Measurements from ENCODE around the gene FOXN3. TPM values are rescaled to one million over a fixed set of nuclear protein-coding genes. Genes with fewer than 3 reads are reported as not detected.

FOXN3 gene
- total RNA-seq, 1 donor from 2014 or later: 108 TPM

DNA sequence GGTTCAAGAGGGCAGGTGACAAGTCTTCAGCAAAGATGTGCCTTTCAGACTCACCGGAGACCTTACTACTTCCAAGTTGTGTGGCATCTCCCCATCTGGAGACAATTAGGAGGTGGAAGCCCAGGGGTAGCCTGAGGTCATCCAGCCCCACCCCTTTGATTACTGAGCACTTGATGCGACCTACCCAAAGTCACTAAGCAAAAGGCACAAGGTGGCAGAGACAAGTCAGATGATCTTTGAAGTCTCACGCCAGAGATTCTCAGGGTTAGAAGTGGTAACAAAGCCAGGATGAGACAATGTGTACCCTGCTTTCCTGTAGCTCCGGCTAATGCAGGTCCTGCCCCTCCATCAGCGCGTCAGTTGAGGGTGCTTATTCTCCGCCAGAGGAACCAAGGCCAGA lies 1.4 kb upstream of the FOXN3 start:
- Mint-ChIP-seq H3K27ac (ENCODE audit: unreplicated experiment) (peak overlapping the region; percentile 24), H3K4me1 (ENCODE audit: unreplicated experiment) (peaks cover 41% of the 10 kb centered on the region), H3K4me3 (ENCODE audit: unreplicated experiment) (peak overlapping the region; percentile 76), H3K9me3 (ENCODE audit: unreplicated experiment) (no peaks in the 10 kb centered on the region), H3K27me3 (ENCODE audit: unreplicated experiment) (peaks cover 19% of the 10 kb centered on the region), H3K36me3 (ENCODE audit: low read depth, unreplicated experiment) (peaks cover 6% of the 10 kb centered on the region)
- no peak for DNase-seq (ENCODE audit: low spot score)
- no peak for TF ChIP-seq CTCF (IDR thresholded peaks at IDR 0.05; ENCODE audit: unreplicated experiment)

GRCh38 chr14:89417465-89418225 lies 612 bp upstream of the FOXN3 start:
- H3K4me1 Mint-ChIP-seq (ENCODE audit: unreplicated experiment): peaks cover 41% of the 10 kb centered on the region
- no peaks in the 10 kb centered on the region for H3K9me3 Mint-ChIP-seq (ENCODE audit: unreplicated experiment)
- TF ChIP-seq CTCF (IDR thresholded peaks at IDR 0.05; ENCODE audit: unreplicated experiment): peak; percentile 32
- peak; percentile 37 for DNase-seq (ENCODE audit: low spot score)
- H3K27me3 Mint-ChIP-seq (ENCODE audit: unreplicated experiment): peaks cover 21% of the 10 kb centered on the region
- peaks cover 11% of the 10 kb centered on the region for H3K36me3 Mint-ChIP-seq (ENCODE audit: low read depth, unreplicated experiment)
- H3K4me3 Mint-ChIP-seq (ENCODE audit: unreplicated experiment): peak overlapping the region; percentile 93
- peak overlapping the region; percentile 92 for H3K27ac Mint-ChIP-seq (ENCODE audit: unreplicated experiment)

GRCh38 chr14:89416002-89416995 lies 734 bp downstream of the FOXN3 start:
- H3K27ac Mint-ChIP-seq (ENCODE audit: unreplicated experiment): peak overlapping the region; percentile 94
- peaks cover 39% of the 10 kb centered on the region for H3K4me1 Mint-ChIP-seq (ENCODE audit: unreplicated experiment)
- peak overlapping the region; percentile 96 for H3K4me3 Mint-ChIP-seq (ENCODE audit: unreplicated experiment)
- no peaks in the 10 kb centered on the region for H3K9me3 Mint-ChIP-seq (ENCODE audit: unreplicated experiment)
- H3K27me3 Mint-ChIP-seq (ENCODE audit: unreplicated experiment): peaks cover 21% of the 10 kb centered on the region
- peaks cover 23% of the 10 kb centered on the region for H3K36me3 Mint-ChIP-seq (ENCODE audit: low read depth, unreplicated experiment)
- DNase-seq (ENCODE audit: low spot score): peak; percentile 95
- no peak for TF ChIP-seq CTCF (IDR thresholded peaks at IDR 0.05; ENCODE audit: unreplicated experiment)

- peaks cover 38% of the 10 kb centered on the region for H3K4me1 Mint-ChIP-seq (ENCODE audit: unreplicated experiment)
- peak overlapping the region; percentile 84 for H3K4me3 Mint-ChIP-seq (ENCODE audit: unreplicated experiment)
- no peak for TF ChIP-seq CTCF (IDR thresholded peaks at IDR 0.05; ENCODE audit: unreplicated experiment)
- peak overlapping the region; percentile 94 for H3K27ac Mint-ChIP-seq (ENCODE audit: unreplicated experiment)
- peaks cover 34% of the 10 kb centered on the region for H3K36me3 Mint-ChIP-seq (ENCODE audit: low read depth, unreplicated experiment)
- DNase-seq (ENCODE audit: low spot score): no peak
- H3K9me3 Mint-ChIP-seq (ENCODE audit: unreplicated experiment): no peaks in the 10 kb centered on the region
- peaks cover 21% of the 10 kb centered on the region for H3K27me3 Mint-ChIP-seq (ENCODE audit: unreplicated experiment)
These were observed 1.9 kb downstream of the FOXN3 start for GRCh38 chr14:89415159-89415558.

All from endothelial cell (in vitro differentiated cells).